Endometrial microvascular endothelial cells (primary cell): ENCODE measurements around the gene OR2L13. TPM values are rescaled to one million over a fixed set of nuclear protein-coding genes. Genes with fewer than 3 reads are reported as not detected.
"Not testable (repeated sequence)": the region's sequence is repeated elsewhere in the genome, so short reads cannot be mapped to it uniquely, and the experiment has no call there.

Source experiments
- in situ Hi-C: cut with HindIII; loops from 2 replicates; pipeline ENCODE4 v1.10.0; 2017; ENCODE audit warnings: low sequenced_read_pairs, low pct_unique_long_range_greater_than_20kb; ENCODE audit errors: inconsistent ontology term
- total RNA-seq: library from RNA; depleted of rRNA; stranded (reverse); fragments of >200 nt; gene quantifications from one replicate; pipeline ENCODE4 v1.2.3, GENCODE V29; 2015; ENCODE audit errors: inconsistent ontology term

Gene OR2L13
- total RNA-seq: not detected

- in situ Hi-C loops: no loop called here
Observed at GRCh38 chr1:248094884-248095283, at the start of gene OR2L13. OR2L13 (plus strand) TSS chr1:248095184; CDS start chr1:248099376, 4,192 bp downstream.

GRCh38 chr1:248045209-248045608 is 49.8 kb upstream of the OR2L13 start:
- in situ Hi-C loops: no loop called here

- in situ Hi-C loops: no loop called here
Observed at GRCh38 chr1:248046536-248046935, 48.4 kb upstream of the OR2L13 start, which contains the start of gene OR2L3. OR2L3 (plus strand) TSS chr1:248046836; CDS start chr1:248060682, 13,846 bp downstream.

- in situ Hi-C loops: no loop called here
Observed at GRCh38 chr1:248047008-248047407, 48.0 kb upstream of the OR2L13 start.

- in situ Hi-C loops: no loop called here
Observed at GRCh38 chr1:248054671-248055070, 40.3 kb upstream of the OR2L13 start.

GRCh38 chr1:248055261-248055660 is 39.7 kb upstream of the OR2L13 start:
- in situ Hi-C loops: no loop called here

- in situ Hi-C loops: no loop called here
Observed at GRCh38 chr1:248065071-248065470, 29.9 kb upstream of the OR2L13 start.

- in situ Hi-C loops: no loop called here
Observed at GRCh38 chr1:248065604-248066003, 29.4 kb upstream of the OR2L13 start.

GRCh38 chr1:248083864-248084263 is 11.1 kb upstream of the OR2L13 start:
- in situ Hi-C loops: not testable (repeated sequence)

- in situ Hi-C loops: no loop called here
Observed at GRCh38 chr1:248098529-248098928, 3.5 kb downstream of the OR2L13 start.

GRCh38 chr1:248102847-248103246 is 7.9 kb downstream of the OR2L13 start:
- in situ Hi-C loops: no loop called here

- in situ Hi-C loops: no loop called here
Observed at GRCh38 chr1:248111157-248111556, 16.2 kb downstream of the OR2L13 start.

GRCh38 chr1:248114890-248115289 is 19.9 kb downstream of the OR2L13 start:
- in situ Hi-C loops: no loop called here

- in situ Hi-C loops: no loop called here
Observed at GRCh38 chr1:248127653-248128052, 32.7 kb downstream of the OR2L13 start.

GRCh38 chr1:248136811-248137210 is 41.8 kb downstream of the OR2L13 start:
- in situ Hi-C loops: no loop called here

GRCh38 chr1:248140846-248141245 is 45.9 kb downstream of the OR2L13 start:
- in situ Hi-C loops: no loop called here

- in situ Hi-C loops: no loop called here
Observed at GRCh38 chr1:248143311-248143710, 48.3 kb downstream of the OR2L13 start.

GRCh38 chr1:248144513-248145198 is 49.7 kb downstream of the OR2L13 start, which contains the start of gene OR2M5:
OR2M5 (plus strand) TSS chr1:248145148; CDS start chr1:248145148, 0 bp downstream.
- in situ Hi-C loops: no loop called here
